Endothelial cell of umbilical vein (primary cell): ENCODE results near the gene TUBB3. TPM values are rescaled to one million over a fixed set of nuclear protein-coding genes. Genes with fewer than 3 reads are reported as not detected.

Experiments used
- BruUV-seq: library from RNA; stranded (reverse); fragments of 400-500 nt; replicated peaks from 2 replicates; lab custom pipeline; 2021; lab: Mats Ljungman, UMichigan
- CTCF ChIA-PET: fragments of 300-600, 350-600 bp; sonication (Branson Sonifier 250); formaldehyde crosslinking; loops from one replicate; lab custom pipeline; 2021; ENCODE audit warnings: antibody characterized with exemption, inconsistent platforms; lab: Charles Lee
- POLR2A ChIA-PET: fragments of 300-600, 350-600 bp; sonication (Branson Sonifier 250); formaldehyde crosslinking; loops from one replicate; lab custom pipeline; 2021; ENCODE audit warnings: antibody characterized with exemption, inconsistent platforms; lab: Charles Lee
- DNase-seq: peaks from one replicate; pipeline ENCODE4 v3.0.0-alpha.2; 2011; ENCODE audit warnings: low read depth, low spot score
- FAIRE-seq: peaks from 2 replicates; lab custom pipeline; 2011; peaks lifted over from hg19 to GRCh38; lab: Jason Lieb, UNC
- H2AFZ ChIP-seq: 2 replicates; pipeline ENCODE4 v1.6.0; 2012; ENCODE audit warnings: low read depth, low read length, control low read depth, inconsistent platforms
- H3K27ac ChIP-seq: 2 replicates; pipeline ENCODE4 v1.5.1; 2011; ENCODE audit warnings: low read depth, mild to moderate bottlenecking, control low read depth, low read length, moderate library complexity; ENCODE audit not compliant: insufficient read depth
- H3K27me3 ChIP-seq, 2 experiments: 2 replicates each; pipeline versions ENCODE4 v1.6.0 to v1.6.1; 2011; ENCODE audit warnings: low read length in 2 of 2, mixed read lengths in 1 of 2; ENCODE audit not compliant: control insufficient read depth in 2 of 2, insufficient read depth in 2 of 2
- H3K36me3 ChIP-seq, 2 experiments: 2 replicates in 1 of 2; 3 replicates in 1 of 2; pipeline ENCODE4 v1.5.1; 2011; ENCODE audit warnings: low read length in 2 of 2, mild to moderate bottlenecking in 1 of 2, moderate library complexity in 1 of 2; ENCODE audit not compliant: control insufficient read depth in 2 of 2, insufficient read depth in 2 of 2; ENCODE audit errors: extremely low read depth in 1 of 2
- H3K4me1 ChIP-seq: 3 replicates; pipeline ENCODE4 v1.5.1; 2011; ENCODE audit warnings: mild to moderate bottlenecking, low read length; ENCODE audit not compliant: control insufficient read depth, insufficient read depth; ENCODE audit errors: extremely low read depth
- H3K4me2 ChIP-seq: 2 replicates; pipeline ENCODE4 v1.6.1; 2011; ENCODE audit warnings: low read length, control low read depth, mixed read lengths; ENCODE audit not compliant: insufficient read depth
- H3K4me3 ChIP-seq, 3 experiments: fragments of 200-600 bp in 1 of 3; sonication (generic), shearing (Covaris generic) in 1 of 3; replicated peaks in 1 of 3; 2 replicates each; pipeline ENCODE4 v1.5.1; 2011 to 2016; ENCODE audit warnings: control low read depth in 3 of 3, low read length in 3 of 3, mild to moderate bottlenecking in 2 of 3, inconsistent platforms in 1 of 3, low read depth in 1 of 3, moderate library complexity in 1 of 3; ENCODE audit not compliant: insufficient read depth in 1 of 3
- H3K79me2 ChIP-seq: 2 replicates; pipeline ENCODE4 v1.6.0; 2012; ENCODE audit warnings: low read length, inconsistent platforms; ENCODE audit not compliant: control insufficient read depth, insufficient read depth
- H3K9ac ChIP-seq: replicated peaks from 2 replicates; pipeline ENCODE3; 2011; ENCODE audit warnings: low read length, control low read depth; ENCODE audit not compliant: insufficient read depth; ENCODE audit errors: extremely low read depth
- H3K9me1 ChIP-seq: replicated peaks from 3 replicates; pipeline ENCODE4 v1.6.0; 2011; ENCODE audit warnings: mild to moderate bottlenecking, low read length; ENCODE audit not compliant: control insufficient read depth, insufficient read depth; ENCODE audit errors: extremely low read depth
- H3K9me3 ChIP-seq: replicated peaks from 2 replicates; pipeline ENCODE4 v1.5.1; 2012; ENCODE audit warnings: low read length, inconsistent platforms; ENCODE audit not compliant: control insufficient read depth, insufficient read depth
- H4K20me1 ChIP-seq: replicated peaks from 2 replicates; pipeline ENCODE3; 2011; ENCODE audit warnings: mild to moderate bottlenecking, low read length; ENCODE audit not compliant: control insufficient read depth, insufficient read depth; ENCODE audit errors: extremely low read depth
- CTCF ChIP-seq, 2 donors: IDR thresholded peaks; 1 replicate in 1 of 2; 2 replicates in 1 of 2; pipeline ENCODE4 v1.5.1; 2011; ENCODE audit warnings: low read length in 2 of 2, mild to moderate bottlenecking in 2 of 2, moderate library complexity in 2 of 2, control low read depth in 1 of 2, inconsistent platforms in 1 of 2, low read depth in 1 of 2; ENCODE audit not compliant: insufficient read depth in 1 of 2; ENCODE audit errors: extremely low read depth in 1 of 2
- EZH2 ChIP-seq: IDR thresholded peaks from 2 replicates; pipeline ENCODE4 v1.6.1; 2012; ENCODE audit warnings: borderline replicate concordance, low read depth, mild to moderate bottlenecking, moderate library complexity, low read length, inconsistent platforms; ENCODE audit not compliant: severe bottlenecking
- FOS ChIP-seq: IDR thresholded peaks from 2 replicates; pipeline ENCODE4 v1.6.1; 2011; ENCODE audit warnings: mild to moderate bottlenecking, low read length, moderate library complexity, borderline replicate concordance; ENCODE audit not compliant: insufficient read depth
- GATA2 ChIP-seq: IDR thresholded peaks from 2 replicates; pipeline ENCODE4 v1.7.0; 2011; ENCODE audit warnings: low read depth, mild to moderate bottlenecking, moderate library complexity, mixed read lengths, low read length; ENCODE audit not compliant: insufficient read length, insufficient read depth
- JUN ChIP-seq: IDR thresholded peaks from 2 replicates; pipeline ENCODE4 v1.6.1; 2011; ENCODE audit warnings: borderline replicate concordance, low read depth; ENCODE audit not compliant: insufficient read length, insufficient read depth
- MAX ChIP-seq: IDR thresholded peaks from 2 replicates; pipeline ENCODE4 v1.6.1; 2011; ENCODE audit not compliant: insufficient read depth, insufficient read length
- MYC ChIP-seq: IDR thresholded peaks from one replicate; pipeline ENCODE4 v1.6.1; 2011; ENCODE audit warnings: mild to moderate bottlenecking, low read depth, low read length
- POLR2A ChIP-seq: IDR thresholded peaks from 2 replicates; pipeline ENCODE4 v1.6.1; 2012; ENCODE audit warnings: low read depth, mild to moderate bottlenecking, control low read depth, low read length
- POLR2AphosphoS5 ChIP-seq: IDR thresholded peaks from 2 replicates; pipeline ENCODE4 v1.6.1; 2012; ENCODE audit warnings: low read depth, mild to moderate bottlenecking, control low read depth, low read length, moderate library complexity; ENCODE audit not compliant: insufficient read depth
- dilution Hi-C: fragments of 300-500 bp; cut with MboI; formaldehyde crosslinking; loops from one replicate; pipeline ENCODE4 v1.15.0; 2019; ENCODE audit warnings: low sequenced_read_pairs; ENCODE audit not compliant: extremely low pct_ligation_motif_present
- intact Hi-C: fragments of 100-400 bp; cut with micrococcal nuclease; formaldehyde crosslinking; loops from one replicate; pipeline ENCODE4 v1.10.0; 2022
- polyA plus RNA-seq, 4 experiments: library from polyadenylated mRNA; depleted of rRNA in 3 of 4; stranded (reverse) in 3 of 4; unstranded in 1 of 4; fragments of >200 nt; gene quantifications; 2 replicates each; pipeline versions ENCODE4 v1.2.1 to v1.2.3, GENCODE V29; 2011 to 2012; ENCODE audit warnings: missing spikeins in 1 of 4
- total RNA-seq: library from RNA; stranded (reverse); gene quantifications from 2 replicates; pipeline ENCODE4 v1.2.3, GENCODE V29; 2021

TUBB3 gene
- total and polyA plus RNA-seq, 2 donors (not counting 3 experiments of a cell fraction or from before 2014, with no cell fraction given), result 170 to 215 TPM

GRCh38 chr16:89952049-89952448 lies 28.9 kb downstream of the TUBB3 start:
- intact Hi-C loops, result no loop called here
- BruUV-seq, result no TSS peak
- Histone ChIP-seq H3K4me3 (no peak overlapping the region), H3K9ac (no peak overlapping the region), H3K79me2 (peaks cover 17% of the 10 kb centered on the region), H3K9me1 (no peaks in the 10 kb centered on the region), H3K4me1 (peaks cover 4% of the 10 kb centered on the region), H2AFZ (no peak overlapping the region), H4K20me1 (no peaks in the 10 kb centered on the region), H3K27ac (no peak overlapping the region), H3K36me3 (peaks cover 0 to 11% of the 10 kb centered on the region in 2 experiments), H3K27me3 (no peaks in the 10 kb centered on the region), H3K4me2 (no peak overlapping the region), H3K9me3 (no peaks in the 10 kb centered on the region)
- ChIA-PET POLR2A (no interaction called here), CTCF (interaction anchor here (1.0 kb wide), 1 partner anchor 12 kb away, joined by 3 read pairs; no protein-coding TSS in a partner anchor)
- dilution Hi-C loops, result no loop called here
- no peak for DNase-seq
- TF ChIP-seq MYC (no peak), POLR2A (no peak), GATA2 (no peak), CTCF (IDR thresholded peaks at IDR 0.05; ENCODE audit: extremely low read depth in 1 of 2, insufficient read depth in 1 of 2, low read depth in 1 of 2, low read length in 2 of 2) (no peak), JUN (no peak), EZH2 (no peak), MAX (no peak), POLR2AphosphoS5 (no peak), FOS (no peak)
- FAIRE-seq, result no peak
